PC-3 (cell line): ENCODE results near the gene SRPK3. TPM values are rescaled to one million over a fixed set of nuclear protein-coding genes. Genes with fewer than 3 reads are reported as not detected.

ENCODE experiments used
- ATAC-seq: fragments of 200-7000 bp; cut with Tn5 transposase; 2 replicates; pipeline ENCODE4 v1.9.1; 2020; ENCODE audit warnings: mild to moderate bottlenecking, moderate library complexity
- BruUV-seq: library from RNA; stranded (reverse); fragments of 400-500 nt; replicated peaks from 2 replicates; lab custom pipeline; 2021; lab: Mats Ljungman, UMichigan
- CTCF ChIA-PET: fragments of 300-600 bp; sonication (Branson Sonifier 250); formaldehyde crosslinking; loops from one replicate; lab custom pipeline; 2022; ENCODE audit warnings: antibody characterized with exemption; lab: Charles Lee
- POLR2A ChIA-PET: fragments of 300-600 bp; sonication (Branson Sonifier 250); formaldehyde crosslinking; loops from one replicate; lab custom pipeline; 2022; ENCODE audit warnings: antibody characterized with exemption; ENCODE audit not compliant: unreplicated experiment; lab: Charles Lee
- DNase-seq: peaks from one replicate; pipeline ENCODE4 v3.0.0-alpha.2; 2015
- H2AFZ ChIP-seq: fragments of 300-600 bp; sonication (generic); 2 replicates; pipeline ENCODE4 v1.6.0; 2016; ENCODE audit warnings: antibody characterized with exemption, low read length
- H3F3A ChIP-seq: fragments of 300-600 bp; sonication (generic); one replicate; pipeline ENCODE4 v1.6.0; 2017; ENCODE audit warnings: antibody characterized with exemption, low read length, control low read depth, mild to moderate bottlenecking; ENCODE audit not compliant: unreplicated experiment
- H3K27ac ChIP-seq: fragments of 300-600 bp; sonication (generic); 2 replicates; pipeline ENCODE4 v1.5.1; 2016; ENCODE audit warnings: mild to moderate bottlenecking, low read length
- H3K27me3 ChIP-seq: fragments of 300-600 bp; sonication (generic); 2 replicates; pipeline ENCODE4 v1.6.1; 2016; ENCODE audit warnings: low read length, mixed read lengths
- H3K36me3 ChIP-seq: fragments of 300-600 bp; sonication (generic); 2 replicates; pipeline ENCODE4 v1.6.1; 2016; ENCODE audit warnings: low read depth, mixed run types, low read length, mixed read lengths
- H3K4me1 ChIP-seq: fragments of 300-600 bp; sonication (generic); 2 replicates; pipeline ENCODE4 v1.5.1; 2016; ENCODE audit warnings: low read length; ENCODE audit not compliant: insufficient read depth
- H3K4me2 ChIP-seq: fragments of 300-600 bp; sonication (generic); 2 replicates; pipeline ENCODE4 v1.6.0; 2016; ENCODE audit warnings: low read length
- H3K4me3 ChIP-seq: fragments of 300-600 bp; sonication (generic); 2 replicates; pipeline ENCODE4 v1.5.1; 2016; ENCODE audit warnings: mild to moderate bottlenecking, low read length, mixed read lengths
- H3K79me2 ChIP-seq: fragments of 300-600 bp; sonication (generic); 2 replicates; pipeline ENCODE4 v1.6.1; 2017; ENCODE audit warnings: low read length, mixed read lengths
- H3K9ac ChIP-seq: fragments of 300-600 bp; sonication (generic); 2 replicates; pipeline ENCODE4 v1.6.0; 2016; ENCODE audit warnings: mild to moderate bottlenecking, low read length
- H3K9me2 ChIP-seq: fragments of 300-600 bp; sonication (generic); replicated peaks from 2 replicates; pipeline ENCODE4 v1.6.1; 2016; ENCODE audit warnings: mixed run types, low read length, mixed read lengths
- H3K9me3 ChIP-seq: fragments of 300-600 bp; sonication (generic); 2 replicates; pipeline ENCODE4 v1.6.1; 2016; ENCODE audit warnings: low read length, mixed read lengths
- H4K20me1 ChIP-seq: fragments of 300-600 bp; sonication (generic); 2 replicates; pipeline ENCODE4 v1.6.1; 2016; ENCODE audit warnings: low read length, mixed read lengths
- CTCF ChIP-seq: fragments of 300-600 bp; sonication (generic); conservative IDR thresholded peaks from 2 replicates; pipeline ENCODE4 v1.5.1; 2017; ENCODE audit warnings: antibody characterized with exemption, low read depth, mild to moderate bottlenecking, low read length
- EZH2 ChIP-seq: fragments of 300-600 bp; sonication (generic); IDR thresholded peaks from one replicate; pipeline ENCODE4 v1.6.1; 2017; ENCODE audit warnings: antibody characterized with exemption, mild to moderate bottlenecking, low read length; ENCODE audit not compliant: unreplicated experiment
- EZH2phosphoT487 ChIP-seq: fragments of 300-600 bp; sonication (generic); IDR thresholded peaks from 2 replicates; pipeline ENCODE4 v1.6.1; 2018; ENCODE audit warnings: mild to moderate bottlenecking, antibody characterized with exemption, low read length, borderline replicate concordance
- intact Hi-C: fragments of 100-400 bp; cut with micrococcal nuclease; formaldehyde crosslinking; loops from 2 replicates; pipeline ENCODE4 v1.9.0; 2023
- total RNA-seq: library from RNA; depleted of rRNA; stranded (reverse); fragments of >200 nt; gene quantifications from 2 replicates; pipeline ENCODE4 v1.2.3, GENCODE V29; 2014

Gene SRPK3
- total RNA-seq, 1 experiment from 2014 or later, result 1.5 TPM

GRCh38 chrX:153792368-153792767, 11.5 kb downstream of the SRPK3 start:
- Histone ChIP-seq H3F3A (no peaks in the 10 kb centered on the region), H3K4me3 (peak overlapping the region; percentile 90; the same call in 1 of the 2 replicates), H3K36me3 (peaks cover 5% of the 10 kb centered on the region; the same call in 1 of the 2 replicates), H3K27ac (no peak overlapping the region), H3K4me2 (peak overlapping the region; percentile 98), H3K9me3 (no peaks in the 10 kb centered on the region), H2AFZ (no peak overlapping the region), H3K9ac (no peak overlapping the region), H3K9me2 (no peaks in the 10 kb centered on the region), H4K20me1 (no peaks in the 10 kb centered on the region; the same call in 1 of the 2 replicates), H3K79me2 (peaks cover 61% of the 10 kb centered on the region), H3K4me1 (peaks cover 21% of the 10 kb centered on the region), H3K27me3 (no peaks in the 10 kb centered on the region)
- TF ChIP-seq EZH2 (no peak), CTCF (no peak), EZH2phosphoT487 (no peak)
- no peak for ATAC-seq
- POLR2A ChIA-PET, result no interaction called here
- intact Hi-C loops, result no loop called here
- BruUV-seq, result no TSS peak
- no peak for DNase-seq
- CTCF ChIA-PET, result no interaction called here

GRCh38 chrX:153793291-153793690, 12.4 kb downstream of the SRPK3 start:
- H2AFZ ChIP-seq, result peak overlapping the region; percentile 82
- peak overlapping the region; percentile 90 for H3K4me3 ChIP-seq
- CTCF ChIA-PET, result no interaction called here
- H3K4me1 ChIP-seq, result peaks cover 21% of the 10 kb centered on the region
- H3K4me2 ChIP-seq, result peak overlapping the region; percentile 98
- H3K9me2 ChIP-seq, result no peaks in the 10 kb centered on the region
- TSS peak; percentile 55 for BruUV-seq
- POLR2A ChIA-PET, result no interaction called here
- peaks cover 8% of the 10 kb centered on the region; the same call in 1 of the 2 replicates for H3K36me3 ChIP-seq
- H4K20me1 ChIP-seq, result no peaks in the 10 kb centered on the region; the same call in 1 of the 2 replicates
- no peaks in the 10 kb centered on the region for H3K9me3 ChIP-seq
- TF ChIP-seq CTCF (no peak), EZH2phosphoT487 (no peak), EZH2 (no peak)
- peaks cover 61% of the 10 kb centered on the region for H3K79me2 ChIP-seq
- no peak for ATAC-seq
- intact Hi-C loops, result no loop called here
- H3F3A ChIP-seq, result no peaks in the 10 kb centered on the region
- H3K27ac ChIP-seq, result peak overlapping the region; percentile 78; the same call in 1 of the 2 replicates
- peak overlapping the region; percentile 98 for H3K9ac ChIP-seq
- DNase-seq, result no peak
- no peaks in the 10 kb centered on the region for H3K27me3 ChIP-seq
